Ovary (tissue), 3 donors: ENCODE measurements around the gene SLC22A23.

Source experiments
- CTCF ChIP-seq, 3 donors: fragments of 450-650 bp in 2 of 3; fragments of 200-600 bp in 1 of 3; IDR thresholded peaks; one replicate each; pipeline versions ENCODE4 v1.5.1 to v1.8.0; 2016 to 2022; ENCODE audit warnings: antibody characterized with exemption in 3 of 3, mild to moderate bottlenecking in 1 of 3
- EP300 ChIP-seq: sonication (generic); formaldehyde crosslinking; IDR thresholded peaks from one replicate; pipeline ENCODE4 v1.6.1; 2017; ENCODE audit warnings: antibody characterized with exemption
- POLR2A ChIP-seq: fragments of 450-650 bp; IDR thresholded peaks from one replicate; pipeline ENCODE4 v1.6.1; 2017; ENCODE audit warnings: antibody characterized with exemption, mild to moderate bottlenecking, moderate library complexity
- donor health status: DM: no; HTN: no; CAD: no.

- no peak for TF ChIP-seq POLR2A
- no peak for TF ChIP-seq CTCF (IDR thresholded peaks at IDR 0.05)
- TF ChIP-seq EP300, result no peak
These were observed 221.4 kb downstream of the SLC22A23 start for GRCh38 chr6:3235486-3235885.
